PC-3 (cell line): ENCODE data around the gene ERO1B. TPM values are rescaled to one million over a fixed set of nuclear protein-coding genes. Genes with fewer than 3 reads are reported as not detected.

ENCODE experiments used
- ATAC-seq: fragments of 200-7000 bp; cut with Tn5 transposase; 2 replicates; pipeline ENCODE4 v1.9.1; 2020; ENCODE audit warnings: mild to moderate bottlenecking, moderate library complexity
- BruUV-seq: library from RNA; stranded (reverse); fragments of 400-500 nt; replicated peaks from 2 replicates; lab custom pipeline; 2021; lab: Mats Ljungman, UMichigan
- CTCF ChIA-PET: fragments of 300-600 bp; sonication (Branson Sonifier 250); formaldehyde crosslinking; loops from one replicate; lab custom pipeline; 2022; ENCODE audit warnings: antibody characterized with exemption; lab: Charles Lee
- POLR2A ChIA-PET: fragments of 300-600 bp; sonication (Branson Sonifier 250); formaldehyde crosslinking; loops from one replicate; lab custom pipeline; 2022; ENCODE audit warnings: antibody characterized with exemption; ENCODE audit not compliant: unreplicated experiment; lab: Charles Lee
- DNase-seq: peaks from one replicate; pipeline ENCODE4 v3.0.0-alpha.2; 2015
- H2AFZ ChIP-seq: fragments of 300-600 bp; sonication (generic); 2 replicates; pipeline ENCODE4 v1.6.0; 2016; ENCODE audit warnings: antibody characterized with exemption, low read length
- H3F3A ChIP-seq: fragments of 300-600 bp; sonication (generic); one replicate; pipeline ENCODE4 v1.6.0; 2017; ENCODE audit warnings: antibody characterized with exemption, low read length, control low read depth, mild to moderate bottlenecking; ENCODE audit not compliant: unreplicated experiment
- H3K27ac ChIP-seq: fragments of 300-600 bp; sonication (generic); 2 replicates; pipeline ENCODE4 v1.5.1; 2016; ENCODE audit warnings: mild to moderate bottlenecking, low read length
- H3K27me3 ChIP-seq: fragments of 300-600 bp; sonication (generic); 2 replicates; pipeline ENCODE4 v1.6.1; 2016; ENCODE audit warnings: low read length, mixed read lengths
- H3K36me3 ChIP-seq: fragments of 300-600 bp; sonication (generic); 2 replicates; pipeline ENCODE4 v1.6.1; 2016; ENCODE audit warnings: low read depth, mixed run types, low read length, mixed read lengths
- H3K4me1 ChIP-seq: fragments of 300-600 bp; sonication (generic); 2 replicates; pipeline ENCODE4 v1.5.1; 2016; ENCODE audit warnings: low read length; ENCODE audit not compliant: insufficient read depth
- H3K4me2 ChIP-seq: fragments of 300-600 bp; sonication (generic); 2 replicates; pipeline ENCODE4 v1.6.0; 2016; ENCODE audit warnings: low read length
- H3K4me3 ChIP-seq: fragments of 300-600 bp; sonication (generic); 2 replicates; pipeline ENCODE4 v1.5.1; 2016; ENCODE audit warnings: mild to moderate bottlenecking, low read length, mixed read lengths
- H3K79me2 ChIP-seq: fragments of 300-600 bp; sonication (generic); 2 replicates; pipeline ENCODE4 v1.6.1; 2017; ENCODE audit warnings: low read length, mixed read lengths
- H3K9ac ChIP-seq: fragments of 300-600 bp; sonication (generic); 2 replicates; pipeline ENCODE4 v1.6.0; 2016; ENCODE audit warnings: mild to moderate bottlenecking, low read length
- H3K9me2 ChIP-seq: fragments of 300-600 bp; sonication (generic); replicated peaks from 2 replicates; pipeline ENCODE4 v1.6.1; 2016; ENCODE audit warnings: mixed run types, low read length, mixed read lengths
- H3K9me3 ChIP-seq: fragments of 300-600 bp; sonication (generic); 2 replicates; pipeline ENCODE4 v1.6.1; 2016; ENCODE audit warnings: low read length, mixed read lengths
- H4K20me1 ChIP-seq: fragments of 300-600 bp; sonication (generic); 2 replicates; pipeline ENCODE4 v1.6.1; 2016; ENCODE audit warnings: low read length, mixed read lengths
- EZH2 ChIP-seq: fragments of 300-600 bp; sonication (generic); IDR thresholded peaks from one replicate; pipeline ENCODE4 v1.6.1; 2017; ENCODE audit warnings: antibody characterized with exemption, mild to moderate bottlenecking, low read length; ENCODE audit not compliant: unreplicated experiment
- EZH2phosphoT487 ChIP-seq: fragments of 300-600 bp; sonication (generic); IDR thresholded peaks from 2 replicates; pipeline ENCODE4 v1.6.1; 2018; ENCODE audit warnings: mild to moderate bottlenecking, antibody characterized with exemption, low read length, borderline replicate concordance
- intact Hi-C: fragments of 100-400 bp; cut with micrococcal nuclease; formaldehyde crosslinking; loops from 2 replicates; pipeline ENCODE4 v1.9.0; 2023
- total RNA-seq: library from RNA; depleted of rRNA; stranded (reverse); fragments of >200 nt; gene quantifications from 2 replicates; pipeline ENCODE4 v1.2.3, GENCODE V29; 2014
- TF ChIP-seq, protein P1 (sequence below): fragments of 300-600 bp; sonication (generic); conservative IDR thresholded peaks from 2 replicates; pipeline ENCODE4 v1.5.1; 2017; ENCODE audit warnings: antibody characterized with exemption, low read depth, mild to moderate bottlenecking, low read length

The ERO1B gene
- total RNA-seq, 1 experiment from 2014 or later: 0.95 TPM

- Histone ChIP-seq H3K4me2 (no peak overlapping the region), H3K9me3 (no peaks in the 10 kb centered on the region), H3K9me2 (no peaks in the 10 kb centered on the region), H2AFZ (no peak overlapping the region), H3K79me2 (no peaks in the 10 kb centered on the region), H3K9ac (no peak overlapping the region), H3F3A (no peaks in the 10 kb centered on the region), H3K36me3 (no peaks in the 10 kb centered on the region), H3K4me3 (no peak overlapping the region), H4K20me1 (no peaks in the 10 kb centered on the region), H3K27ac (no peak overlapping the region), H3K27me3 (no peaks in the 10 kb centered on the region), H3K4me1 (no peaks in the 10 kb centered on the region)
- intact Hi-C loops: no loop called here
- ChIA-PET CTCF (no interaction called here), POLR2A (no interaction called here)
- ATAC-seq: no peak
- TF ChIP-seq EZH2: no peak
- TF ChIP-seq, protein P1, sequence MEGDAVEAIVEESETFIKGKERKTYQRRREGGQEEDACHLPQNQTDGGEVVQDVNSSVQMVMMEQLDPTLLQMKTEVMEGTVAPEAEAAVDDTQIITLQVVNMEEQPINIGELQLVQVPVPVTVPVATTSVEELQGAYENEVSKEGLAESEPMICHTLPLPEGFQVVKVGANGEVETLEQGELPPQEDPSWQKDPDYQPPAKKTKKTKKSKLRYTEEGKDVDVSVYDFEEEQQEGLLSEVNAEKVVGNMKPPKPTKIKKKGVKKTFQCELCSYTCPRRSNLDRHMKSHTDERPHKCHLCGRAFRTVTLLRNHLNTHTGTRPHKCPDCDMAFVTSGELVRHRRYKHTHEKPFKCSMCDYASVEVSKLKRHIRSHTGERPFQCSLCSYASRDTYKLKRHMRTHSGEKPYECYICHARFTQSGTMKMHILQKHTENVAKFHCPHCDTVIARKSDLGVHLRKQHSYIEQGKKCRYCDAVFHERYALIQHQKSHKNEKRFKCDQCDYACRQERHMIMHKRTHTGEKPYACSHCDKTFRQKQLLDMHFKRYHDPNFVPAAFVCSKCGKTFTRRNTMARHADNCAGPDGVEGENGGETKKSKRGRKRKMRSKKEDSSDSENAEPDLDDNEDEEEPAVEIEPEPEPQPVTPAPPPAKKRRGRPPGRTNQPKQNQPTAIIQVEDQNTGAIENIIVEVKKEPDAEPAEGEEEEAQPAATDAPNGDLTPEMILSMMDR: no peak
- no peak for TF ChIP-seq EZH2phosphoT487
- no peak for DNase-seq
- BruUV-seq: no TSS peak
Observed at GRCh38 chr1:236321101-236321500, 39.3 kb upstream of the ERO1B start.

- no peaks in the 10 kb centered on the region for H3K79me2 ChIP-seq
Observed at GRCh38 chr1:236320671-236321070, 38.9 kb upstream of the ERO1B start.

DNA sequence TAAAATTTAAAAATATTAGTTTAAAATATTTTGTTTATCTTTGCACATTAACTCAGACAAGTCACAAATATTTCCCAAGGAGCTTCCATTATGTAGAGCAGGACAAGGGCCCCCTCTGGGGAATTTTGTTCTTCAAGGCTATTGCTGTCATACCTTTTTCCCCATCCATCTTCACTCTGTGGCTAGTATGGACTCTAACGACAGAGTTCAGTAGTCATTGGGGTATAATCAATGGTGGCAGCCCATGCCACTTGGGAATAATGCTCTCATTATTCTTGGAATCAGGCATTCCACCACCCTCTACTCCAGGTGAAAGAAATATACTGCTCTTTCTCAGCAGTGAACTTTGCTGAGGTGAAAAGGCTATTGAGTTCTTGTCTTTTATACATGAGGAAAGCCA is 38.5 kb upstream of the ERO1B start:
- Histone ChIP-seq H3K4me3 (no peak overlapping the region), H3K9me3 (no peaks in the 10 kb centered on the region), H4K20me1 (no peaks in the 10 kb centered on the region), H2AFZ (no peak overlapping the region), H3K27ac (no peak overlapping the region), H3K9me2 (no peaks in the 10 kb centered on the region), H3K4me1 (no peaks in the 10 kb centered on the region), H3K9ac (no peak overlapping the region), H3K4me2 (no peak overlapping the region), H3K27me3 (no peaks in the 10 kb centered on the region), H3K36me3 (no peaks in the 10 kb centered on the region), H3F3A (no peaks in the 10 kb centered on the region), H3K79me2 (no peaks in the 10 kb centered on the region)
- ChIA-PET POLR2A (no interaction called here), CTCF (no interaction called here)
- ATAC-seq: no peak
- no TSS peak for BruUV-seq
- intact Hi-C loops: no loop called here
- no peak for DNase-seq
- TF ChIP-seq, protein P1: no peak
- TF ChIP-seq EZH2 (no peak), EZH2phosphoT487 (no peak)

More at GRCh38 chr1:236320671-236321070, 38.9 kb upstream of the ERO1B start:
- Histone ChIP-seq H3K9me2 (no peaks in the 10 kb centered on the region), H3F3A (no peaks in the 10 kb centered on the region), H3K9me3 (no peaks in the 10 kb centered on the region), H3K4me3 (no peak overlapping the region), H3K36me3 (no peaks in the 10 kb centered on the region), H3K4me2 (no peak overlapping the region), H2AFZ (no peak overlapping the region), H3K4me1 (no peaks in the 10 kb centered on the region), H3K27ac (no peak overlapping the region), H3K9ac (no peak overlapping the region), H3K27me3 (no peaks in the 10 kb centered on the region), H4K20me1 (no peaks in the 10 kb centered on the region)
- CTCF ChIA-PET: no interaction called here
- no TSS peak for BruUV-seq
- no peak for DNase-seq
- intact Hi-C loops: no loop called here
- TF ChIP-seq, protein P1: no peak
- TF ChIP-seq EZH2phosphoT487 (no peak), EZH2 (no peak)
- POLR2A ChIA-PET: no interaction called here
- no peak for ATAC-seq
